ENCODE results near the gene IFT81. TPM values are rescaled to one million over a fixed set of nuclear protein-coding genes. Genes with fewer than 3 reads are reported as not detected.
A peak's percentile ranks its signal among the peaks of the same experiment; 100 is the strongest.

The IFT81 gene
- polyA plus RNA-seq, 2 of the 4 experiments (the other 2 are of a cell fraction): 40.7 to 73.4 TPM

- TF ChIP-seq CTCF (IDR thresholded peaks at IDR 0.05): no peak
- TF ChIP-seq USF2 (IDR thresholded peaks at IDR 0.05): no peak
- TF ChIP-seq EHMT2 (IDR thresholded peaks at IDR 0.05; ENCODE audit: low read depth): no peak
- TF ChIP-seq HMGXB4 (CRISPR knock-in tag; IDR thresholded peaks at IDR 0.05; ENCODE audit: borderline replicate concordance): no peak
- TF ChIP-seq HEYL (CRISPR knock-in tag; IDR thresholded peaks at IDR 0.05): no peak
- TF ChIP-seq FOSB (CRISPR knock-in tag; IDR thresholded peaks at IDR 0.05): no peak
- TF ChIP-seq ESRRA (IDR thresholded peaks at IDR 0.05; ENCODE audit: borderline replicate concordance, low read length): peak; percentile 34; the same call in 1 of the 2 replicates
- TF ChIP-seq RNF2 (IDR thresholded peaks at IDR 0.05; ENCODE audit: borderline replicate concordance, low read depth): no peak
- TF ChIP-seq HOXB13 (CRISPR knock-in tag; IDR thresholded peaks at IDR 0.05; ENCODE audit: low read depth): 0 out of 2 replicates have a peak, but pooled peaks have one; percentile 9
- no peak for TF ChIP-seq EHF (CRISPR knock-in tag; IDR thresholded peaks at IDR 0.05)
- peak; percentile 58 for TF ChIP-seq PBX3 (IDR thresholded peaks at IDR 0.05)
- peak; percentile 93 for TF ChIP-seq MAFK (IDR thresholded peaks at IDR 0.05; ENCODE audit: partially characterized antibody)
- TF ChIP-seq FOSL2 (IDR thresholded peaks at IDR 0.05): 0 out of 2 replicates have a peak, but pooled peaks have one; percentile 19
- 0 out of 2 replicates have a peak, but pooled peaks have one; percentile 30 for TF ChIP-seq FOSL2 (CRISPR knock-in tag; IDR thresholded peaks at IDR 0.05)
- no peak for TF ChIP-seq POLR2AphosphoS2 (conservative IDR thresholded peaks at IDR 0.05; ENCODE audit: low read length)
- TF ChIP-seq ZSCAN20 (CRISPR knock-in tag; IDR thresholded peaks at IDR 0.05): no peak
- peak; percentile 51 for TF ChIP-seq POLR2A (IDR thresholded peaks at IDR 0.05; ENCODE audit: low read length)
- no peak for TF ChIP-seq HES2 (IDR thresholded peaks at IDR 0.05)
- TF ChIP-seq ATOH8 (CRISPR knock-in tag; IDR thresholded peaks at IDR 0.05; ENCODE audit: low read depth): no peak
- peak; percentile 78 to 87; a peak in 4 of 5 replicates for TF ChIP-seq EP300 (IDR thresholded peaks at IDR 0.05)
- TF ChIP-seq KDM5A (IDR thresholded peaks at IDR 0.05): no peak
- TF ChIP-seq CBX2 (IDR thresholded peaks at IDR 0.05; ENCODE audit: borderline replicate concordance, low read depth): no peak
- no peak for TF ChIP-seq PHF8 (IDR thresholded peaks at IDR 0.05; ENCODE audit: borderline replicate concordance, low read depth)
- TF ChIP-seq NFE2L2 (conservative IDR thresholded peaks at IDR 0.05; ENCODE audit: low read length): no peak; the same call in 1 of the 2 replicates
- no peak for TF ChIP-seq BHLHE40 (IDR thresholded peaks at IDR 0.05; ENCODE audit: low read depth, low read length)
- TF ChIP-seq FOXS1 (CRISPR knock-in tag; IDR thresholded peaks at IDR 0.05): no peak; the same call in 1 of the 2 replicates
- TF ChIP-seq ELK1 (IDR thresholded peaks at IDR 0.05; ENCODE audit: low read depth, low read length): no peak
- no peak for TF ChIP-seq CBX8 (IDR thresholded peaks at IDR 0.05)
- no peak; the same call in 1 of the 2 replicates for TF ChIP-seq MYC (IDR thresholded peaks at IDR 0.05; ENCODE audit: borderline replicate concordance, low read length)
- TF ChIP-seq RCOR1 (IDR thresholded peaks at IDR 0.05; ENCODE audit: low read depth, low read length): no peak
- no peak for TF ChIP-seq RARB (CRISPR knock-in tag; IDR thresholded peaks at IDR 0.05)
- no peak for TF ChIP-seq TFCP2L1 (CRISPR knock-in tag; IDR thresholded peaks at IDR 0.05)
- no peak for TF ChIP-seq RFX5 (IDR thresholded peaks at IDR 0.05)
- no peak; the same call in 1 of the 2 replicates for TF ChIP-seq ZNF302 (CRISPR knock-in tag; IDR thresholded peaks at IDR 0.05)
Observed at GRCh38 chr12:110247340-110248095, 123.4 kb downstream of the IFT81 start (continued).
